HG03097 (cell line): Measurements from ENCODE around the gene PRIMPOL.
"Not testable (repeated sequence)": the region's sequence is repeated elsewhere in the genome, so short reads cannot be mapped to it uniquely, and the experiment has no call there.

ENCODE experiments used
- ATAC-seq: cut with Tn5 transposase; IDR thresholded peaks from one replicate; pipeline ENCODE4 v1.9.1; 2021; ENCODE audit not compliant: unreplicated experiment, low FRiP score

Gene PRIMPOL

GRCh38 chr4:184699941-184700340 is 50.4 kb downstream of the PRIMPOL start:
- no peak for ATAC-seq

DNA sequence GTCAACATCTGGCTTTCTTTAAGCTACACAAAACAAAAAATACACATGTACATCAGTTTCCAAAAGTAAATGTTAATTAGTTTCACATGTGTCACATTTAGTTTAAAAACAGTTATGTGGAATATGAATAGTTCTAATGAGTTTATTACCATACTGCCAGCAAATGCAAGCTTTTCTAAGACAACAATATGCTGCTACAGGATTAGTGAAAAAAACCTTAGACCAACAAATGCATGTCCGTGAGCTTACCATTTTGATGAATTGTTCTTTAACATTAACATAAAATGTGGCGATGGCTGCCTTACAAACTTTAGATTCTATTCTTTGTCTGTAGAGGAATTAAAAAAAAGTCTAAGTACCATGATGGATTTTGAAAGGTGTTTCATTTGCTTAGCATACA is 52.6 kb downstream of the PRIMPOL start:
- ATAC-seq, result no peak

DNA sequence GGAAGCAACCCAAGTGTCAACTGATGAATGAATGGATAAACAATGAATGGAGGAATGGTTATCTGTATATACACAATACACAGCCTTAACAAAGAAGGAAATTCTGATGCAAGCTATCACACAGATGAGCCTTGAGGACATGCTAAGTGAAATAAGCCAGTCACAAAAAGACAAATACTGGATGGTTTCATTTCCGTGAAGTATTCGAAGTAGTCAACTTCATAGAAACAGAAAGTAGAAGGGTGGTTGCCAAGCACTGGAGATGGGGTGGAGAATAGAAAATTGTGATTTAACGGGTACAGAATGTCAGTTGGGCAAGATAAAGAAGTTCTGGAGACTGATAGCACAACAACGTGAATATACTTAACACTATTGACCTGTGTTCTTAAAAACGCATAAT is 56.2 kb downstream of the PRIMPOL start:
- no peak for ATAC-seq

GRCh38 chr4:184706453-184706852 is 56.9 kb downstream of the PRIMPOL start:
- no peak for ATAC-seq

- no peak for ATAC-seq
Measured at GRCh38 chr4:184712322-184712721, 62.8 kb downstream of the PRIMPOL start.

GRCh38 chr4:184713887-184714286 is 64.3 kb downstream of the PRIMPOL start:
- no peak for ATAC-seq

DNA sequence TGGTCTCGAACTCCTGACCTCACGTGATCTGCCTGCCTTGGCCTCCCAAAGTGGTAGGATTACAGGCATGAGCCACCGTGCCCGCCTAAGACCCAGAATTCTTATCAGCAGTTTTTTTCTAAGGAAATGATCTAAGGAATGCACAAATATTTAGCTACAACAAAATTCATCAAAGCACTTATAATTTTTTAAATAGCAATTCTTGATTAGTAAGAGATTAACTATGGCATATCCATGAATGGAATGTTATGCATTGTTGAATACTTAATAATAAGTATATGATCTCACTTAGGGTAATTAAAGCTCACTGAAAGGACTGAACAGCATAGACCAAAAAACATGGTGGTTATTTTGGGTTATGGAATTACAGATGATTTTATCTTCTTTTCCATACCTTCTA is 66.0 kb downstream of the PRIMPOL start:
- no peak for ATAC-seq

DNA sequence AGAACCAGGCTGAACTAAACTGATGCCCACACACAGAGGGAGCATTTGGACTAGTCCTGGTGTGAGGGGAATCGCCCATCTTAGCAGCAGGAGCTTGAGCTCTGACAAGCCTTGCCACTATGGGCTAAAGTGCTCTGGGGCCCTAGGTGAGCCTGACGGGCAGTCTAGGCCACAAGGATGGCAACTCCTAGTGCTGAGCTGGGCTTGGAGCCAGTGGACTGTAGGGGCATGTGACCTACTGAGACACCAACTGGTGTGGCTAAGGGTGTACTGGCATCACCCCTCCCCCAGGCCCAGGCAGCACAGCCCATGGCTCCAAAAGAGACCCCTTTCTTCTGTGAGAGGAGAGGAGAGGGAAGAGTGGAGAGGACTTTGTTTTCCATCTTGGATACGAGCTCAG is 69.9 kb downstream of the PRIMPOL start:
- ATAC-seq, result no peak

DNA sequence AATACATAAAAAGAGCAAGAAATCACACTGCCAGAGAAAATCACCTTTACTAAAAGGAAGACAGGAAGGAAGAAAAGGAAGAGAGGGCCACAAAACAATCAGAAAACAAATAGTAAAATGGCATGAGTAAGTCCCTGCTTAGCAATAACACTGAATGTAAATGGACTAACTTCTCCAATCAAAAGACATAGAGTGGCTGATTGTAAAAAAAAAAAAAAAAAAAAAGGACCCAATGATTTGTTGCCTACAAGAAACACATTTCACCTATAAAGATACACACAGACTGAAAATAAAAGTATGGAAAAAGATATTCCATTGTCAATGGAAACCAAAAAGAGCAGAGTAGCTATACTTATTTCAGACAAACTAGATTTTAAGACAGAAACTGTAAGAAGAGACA is 71.7 kb downstream of the PRIMPOL start:
- ATAC-seq, result no peak

- ATAC-seq, result no peak
Measured at GRCh38 chr4:184722798-184723197, 73.3 kb downstream of the PRIMPOL start.

DNA sequence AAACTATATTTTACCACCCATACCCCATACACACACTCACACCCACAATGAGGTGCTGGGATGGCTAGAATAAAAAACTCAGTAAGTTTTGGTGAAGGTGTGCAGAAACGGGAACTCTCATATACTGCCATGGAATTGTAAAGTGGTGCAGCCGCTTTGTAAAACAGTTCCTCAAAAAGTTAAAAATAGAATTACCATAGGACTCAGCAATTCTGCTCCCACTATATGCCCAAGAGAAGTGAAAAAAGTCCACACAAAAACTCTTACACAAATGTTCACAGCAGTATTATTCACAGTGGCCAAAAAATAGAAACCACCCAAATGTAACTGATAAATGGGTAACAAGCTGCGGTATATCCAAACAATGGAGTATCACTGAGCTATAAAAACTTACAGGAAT is 77.9 kb downstream of the PRIMPOL start:
- no peak for ATAC-seq

DNA sequence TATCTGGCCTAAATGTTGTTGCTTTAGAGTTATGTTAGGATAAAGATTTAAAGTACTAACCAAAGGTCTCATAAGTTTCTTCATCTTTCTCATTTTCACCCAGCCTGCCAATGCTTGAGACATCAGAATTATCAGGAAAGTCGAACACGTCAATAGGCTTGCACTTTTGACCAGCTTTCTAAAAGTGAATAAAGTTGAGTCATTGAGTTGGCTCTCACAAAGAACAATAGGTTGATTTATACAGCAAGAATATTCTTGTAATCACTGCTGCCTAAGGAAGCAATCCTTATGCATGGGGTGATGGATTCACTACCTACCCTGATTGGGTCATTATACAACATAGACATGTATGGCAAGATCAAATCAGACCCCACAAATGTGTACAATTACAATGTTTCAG is 79.3 kb downstream of the PRIMPOL start:
- ATAC-seq, result no peak

DNA sequence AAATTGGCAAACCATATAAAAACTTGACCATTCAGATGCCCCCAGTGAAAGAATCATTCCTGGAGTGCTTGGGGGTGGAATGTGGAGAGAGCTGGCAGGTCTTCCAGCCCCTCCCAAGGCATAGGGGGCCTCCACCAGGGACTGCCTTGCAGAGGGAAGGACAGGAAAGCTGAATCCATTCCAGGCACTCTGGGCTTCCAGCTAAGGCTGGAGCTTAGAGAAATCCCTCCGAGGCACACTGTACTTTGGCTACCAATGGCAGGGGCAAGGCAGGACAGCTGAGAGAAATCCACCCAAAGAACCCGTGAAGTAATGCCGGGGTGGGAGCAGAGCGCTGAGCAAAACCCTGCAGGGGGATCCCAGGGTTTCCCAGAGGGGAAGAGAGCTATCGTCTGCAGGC is 80.4 kb downstream of the PRIMPOL start:
- no peak for ATAC-seq

GRCh38 chr4:184731056-184731455 is 81.5 kb downstream of the PRIMPOL start:
- ATAC-seq, result no peak

DNA sequence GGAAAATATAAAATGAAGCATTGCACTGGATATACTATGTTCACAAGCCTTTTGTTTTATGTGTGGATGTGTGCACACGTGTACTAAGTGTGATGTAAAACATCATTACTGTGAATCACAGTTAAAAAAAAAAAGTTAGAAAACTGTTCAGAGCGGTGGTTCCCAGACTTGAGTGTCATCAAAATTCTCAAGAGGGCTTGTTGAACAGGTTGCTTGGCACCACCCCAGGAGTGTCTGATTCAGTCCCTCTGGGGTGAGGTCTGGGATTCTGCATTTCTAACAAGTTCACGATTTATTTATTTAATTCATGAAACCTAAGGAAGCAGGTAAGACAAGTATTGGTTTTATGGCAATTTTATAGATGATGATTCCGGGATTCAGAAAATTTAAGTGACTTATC is 82.6 kb downstream of the PRIMPOL start:
- ATAC-seq, result no peak

- ATAC-seq, result peak; percentile 95
Measured at GRCh38 chr4:184733654-184734524, 84.4 kb downstream of the PRIMPOL start, which contains the start of gene CENPU. CENPU (minus strand) TSS chr4:184734096; CDS start chr4:184734062, 34 bp downstream.

GRCh38 chr4:184734758-184735157 is 85.2 kb downstream of the PRIMPOL start:
- no peak for ATAC-seq

DNA sequence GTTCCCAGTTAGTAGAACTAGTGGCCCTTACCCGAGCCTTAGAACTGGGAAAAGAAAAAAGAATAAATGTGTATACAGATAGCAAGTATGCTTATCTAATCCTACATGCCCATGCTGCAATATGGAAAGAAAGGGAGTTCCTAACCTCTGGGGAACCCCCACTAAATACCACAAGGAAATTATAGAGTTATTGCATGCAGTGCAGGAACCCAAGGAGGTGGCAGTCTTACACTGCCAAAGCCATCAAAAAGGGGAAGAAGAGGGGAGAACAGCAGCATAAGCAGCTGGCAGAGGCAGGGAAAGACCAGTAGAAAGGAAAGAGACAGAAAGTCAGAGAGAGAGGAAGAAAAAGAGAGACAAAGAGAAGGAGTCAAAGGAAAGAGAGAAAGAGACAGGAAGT is 90.0 kb downstream of the PRIMPOL start:
- not testable (repeated sequence) for ATAC-seq

DNA sequence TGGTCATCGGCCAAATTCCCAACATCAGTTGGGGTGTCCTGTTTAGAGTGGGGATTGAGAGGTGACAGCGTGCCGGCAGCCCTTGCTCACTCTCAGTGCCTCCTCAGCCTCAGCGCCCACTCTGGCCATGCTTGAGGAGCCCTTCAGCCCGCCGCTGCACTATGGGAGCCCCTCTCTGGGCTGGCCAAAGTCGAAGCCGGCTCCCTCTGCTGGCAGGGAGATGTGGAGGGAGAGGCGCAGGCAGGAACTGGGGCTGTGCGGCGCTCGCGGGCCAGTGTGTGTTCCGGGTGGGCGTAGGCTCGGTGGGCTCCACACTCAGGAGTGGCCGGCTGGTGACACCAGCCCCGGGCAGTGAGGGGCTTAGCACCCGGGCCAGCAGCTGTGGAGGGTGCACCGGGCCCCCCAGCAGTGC is 91.4 kb downstream of the PRIMPOL start:
- no peak for ATAC-seq

- ATAC-seq, result not testable (repeated sequence)
Measured at GRCh38 chr4:184741651-184742050, 92.1 kb downstream of the PRIMPOL start.

- ATAC-seq, result no peak
Measured at GRCh38 chr4:184743650-184744049, 94.1 kb downstream of the PRIMPOL start.

GRCh38 chr4:184744236-184744635 is 94.7 kb downstream of the PRIMPOL start:
- ATAC-seq, result no peak
